GF-D8 (cell line): ENCODE data around the gene MYEOV.

Experiments
- DNase-seq: peaks from one replicate; lab custom pipeline; 2025; lab: John Stamatoyannopoulos, UW

Gene MYEOV

GRCh38 chr11:69319255-69320106, 25.5 kb downstream of the MYEOV start:
- no peak for DNase-seq

- no peak for DNase-seq
These were observed 26.4 kb downstream of the MYEOV start for GRCh38 chr11:69320326-69320725.

DNA sequence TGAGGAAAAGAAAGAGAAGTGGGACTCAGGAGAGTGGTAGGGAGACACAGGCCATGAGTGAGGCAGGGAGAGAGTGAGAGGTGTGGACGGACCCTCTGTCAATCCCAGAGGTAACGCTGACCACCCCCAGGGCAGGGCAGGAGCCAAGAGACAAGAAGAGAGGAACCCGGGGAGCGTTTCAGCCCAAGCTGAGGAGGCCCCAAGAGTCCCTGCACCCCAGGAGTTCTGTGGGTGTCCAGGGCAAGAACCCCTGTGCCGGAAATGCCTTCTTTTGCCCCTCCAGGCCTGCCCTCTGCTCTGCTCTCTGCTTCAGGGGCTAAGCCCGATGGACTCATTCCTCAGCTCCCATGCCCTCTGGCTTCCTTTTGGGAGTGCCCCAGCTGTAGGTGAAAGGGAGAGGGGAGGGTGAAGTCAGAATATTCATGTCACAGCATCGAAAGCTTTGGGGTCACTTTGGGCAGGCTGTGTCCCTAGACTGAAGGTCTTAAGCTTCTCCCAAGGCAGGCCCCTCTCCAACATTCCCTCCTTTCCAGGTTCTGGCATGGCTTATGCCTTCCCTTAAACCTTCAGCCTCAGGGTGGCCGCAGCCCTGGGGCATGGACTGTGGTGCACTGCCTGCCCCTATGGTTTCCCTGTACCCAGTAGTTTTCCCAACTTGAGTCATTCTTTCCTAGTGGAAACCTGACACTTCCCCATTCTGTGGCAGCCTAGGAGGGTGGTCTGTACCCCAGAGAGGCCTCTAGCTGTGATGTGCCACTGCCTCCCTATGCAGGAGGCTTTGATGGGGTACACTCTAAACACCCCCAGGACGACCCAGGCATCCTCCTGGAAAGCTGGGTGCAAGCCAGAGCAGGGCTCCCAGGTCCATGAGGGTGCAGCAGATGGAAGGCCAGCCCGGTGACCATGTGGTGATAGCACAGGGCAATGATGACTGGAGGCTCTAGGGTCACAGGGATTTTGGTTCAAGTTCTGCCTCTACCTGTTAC, 27.1 kb downstream of the MYEOV start:
- no peak for DNase-seq

GRCh38 chr11:69321877-69322361, 28.0 kb downstream of the MYEOV start:
- DNase-seq = no peak

DNA sequence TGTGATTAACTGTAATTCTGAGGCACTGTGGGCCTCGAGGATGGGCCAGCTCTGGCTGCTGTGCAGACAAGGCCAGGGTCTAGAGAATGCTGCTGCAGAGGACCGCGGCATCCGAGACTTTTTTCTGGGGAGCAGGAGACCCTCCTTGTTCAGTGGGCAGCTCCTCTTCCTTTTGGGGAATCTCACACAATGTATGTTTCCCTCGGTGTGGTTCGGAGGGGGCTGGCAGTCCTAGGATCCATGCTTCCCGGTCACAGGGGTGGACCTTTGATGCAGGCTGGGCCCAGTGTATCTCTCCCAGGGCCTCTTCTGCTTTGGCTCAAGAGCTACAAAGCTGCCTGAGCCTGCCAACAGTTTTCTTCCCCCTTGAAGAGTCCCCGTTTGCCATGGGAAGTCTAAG, 31.5 kb downstream of the MYEOV start:
- no peak for DNase-seq

GRCh38 chr11:69326622-69327219, 32.8 kb downstream of the MYEOV start:
- DNase-seq = no peak

GRCh38 chr11:69327741-69328191, 33.8 kb downstream of the MYEOV start:
- no peak for DNase-seq

DNA sequence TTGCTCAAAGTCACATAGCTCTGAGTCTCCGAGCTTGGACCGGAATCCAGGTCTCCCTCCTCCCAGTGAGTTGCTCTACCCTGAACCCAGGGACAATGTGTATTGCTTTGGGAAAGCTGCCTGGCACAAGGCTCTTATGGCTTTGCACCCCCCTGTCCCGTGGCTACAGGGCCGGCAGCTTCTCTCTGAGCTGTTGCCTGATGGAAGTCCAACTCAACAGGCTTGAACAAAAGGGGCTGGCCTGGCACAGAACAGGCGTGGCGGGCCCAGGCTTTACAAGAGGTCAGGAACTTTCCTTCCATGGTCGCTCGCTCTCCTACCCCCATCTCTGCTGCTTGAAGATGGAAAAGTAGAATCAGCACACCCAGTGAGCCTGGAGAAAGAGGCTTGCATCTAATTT, 34.3 kb downstream of the MYEOV start:
- DNase-seq = no peak

GRCh38 chr11:69329581-69329980, 35.6 kb downstream of the MYEOV start:
- no peak for DNase-seq

DNA sequence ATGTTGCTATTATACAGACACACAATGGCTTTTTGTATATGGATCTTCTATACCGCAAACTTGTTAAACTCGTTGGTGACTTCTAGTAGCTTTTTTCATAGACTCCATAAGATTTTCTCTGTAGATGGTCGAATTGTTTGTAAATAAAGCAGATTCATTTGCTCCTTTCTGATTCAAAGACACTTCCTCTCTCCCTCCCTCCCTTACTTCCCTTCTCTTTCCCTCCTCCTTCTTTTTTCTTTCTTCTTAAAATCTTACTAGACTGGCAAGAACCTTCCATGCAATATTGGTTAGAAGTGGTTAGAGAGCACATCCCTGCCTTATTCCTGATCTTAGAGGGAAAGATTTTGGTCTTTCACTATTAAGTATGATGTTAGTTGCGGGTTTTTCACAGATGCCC, 36.4 kb downstream of the MYEOV start:
- no peak for DNase-seq

- DNase-seq = no peak
These were observed 39.3 kb downstream of the MYEOV start for GRCh38 chr11:69333149-69333710.

DNA sequence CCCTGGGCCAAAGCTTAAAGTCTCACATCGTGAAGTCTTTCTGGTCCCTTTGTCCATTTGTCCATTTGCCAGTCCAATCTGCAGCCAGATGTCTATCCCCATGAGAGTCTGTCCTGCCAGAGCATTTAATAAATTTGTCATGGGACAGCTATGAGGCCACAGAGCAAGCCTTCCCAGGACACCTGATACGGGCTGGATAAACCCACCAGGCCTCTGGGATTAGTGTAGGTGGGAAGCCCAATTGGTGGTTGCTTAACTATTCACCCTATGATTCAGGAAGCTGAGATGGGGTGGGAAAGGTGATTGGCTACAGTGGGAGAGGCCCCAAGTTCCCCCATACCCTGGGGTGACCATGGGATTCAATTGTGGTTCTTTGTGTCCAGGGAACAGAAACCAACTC, 39.9 kb downstream of the MYEOV start:
- DNase-seq = no peak

- DNase-seq = no peak
These were observed 41.2 kb downstream of the MYEOV start for GRCh38 chr11:69335007-69335780.

- DNase-seq = no peak
These were observed 41.9 kb downstream of the MYEOV start for GRCh38 chr11:69335781-69336405.

- no peak for DNase-seq
These were observed 43.3 kb downstream of the MYEOV start for GRCh38 chr11:69337211-69337721.

GRCh38 chr11:69339041-69339733, 45.2 kb downstream of the MYEOV start:
- DNase-seq = no peak

DNA sequence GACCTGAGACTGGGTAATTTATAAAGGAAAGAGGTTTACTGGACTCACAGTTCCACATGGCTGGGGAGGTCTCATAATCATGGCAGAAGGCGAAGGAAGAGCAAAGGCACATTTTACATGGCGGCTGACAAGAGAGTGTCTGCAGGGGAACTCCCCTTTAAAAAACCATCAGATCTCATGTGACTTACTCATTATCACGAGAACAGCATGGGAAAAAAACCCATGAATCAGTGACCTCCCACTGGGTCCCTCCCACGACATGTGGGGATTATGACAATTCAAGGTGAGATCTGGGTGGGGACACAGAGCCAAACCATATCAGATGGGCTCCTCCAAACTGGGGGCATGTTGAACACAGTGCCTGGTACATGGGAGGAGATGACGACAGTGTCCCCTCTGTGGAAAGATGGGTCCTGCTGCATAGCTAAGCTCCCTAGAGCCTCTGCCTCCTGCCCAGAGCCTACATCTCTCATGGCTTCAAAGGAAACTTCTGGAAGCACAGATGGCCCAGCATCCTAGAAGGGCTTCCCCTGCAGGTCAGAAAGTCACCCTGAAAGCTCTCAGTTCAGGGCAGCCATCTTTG, 46.1 kb downstream of the MYEOV start:
- no peak for DNase-seq

- no peak for DNase-seq
These were observed 48.8 kb downstream of the MYEOV start for GRCh38 chr11:69342588-69343330.
